GM10248 (cell line): ENCODE results near the gene FGF18.

Experiments used
- CTCF ChIA-PET: fragments of 300-600 bp; sonication (Branson Sonifier 250); formaldehyde crosslinking; extraction: SDS; loops from one replicate; lab custom pipeline; 2021; ENCODE audit warnings: antibody characterized with exemption; lab: Yijun Ruan, JAX
- POLR2A ChIA-PET: fragments of 350-650 bp; sonication (Branson Sonifier 250); formaldehyde crosslinking; extraction: SDS; loops from one replicate; lab custom pipeline; 2020; ENCODE audit warnings: antibody characterized with exemption; lab: Yijun Ruan, JAX
- DNase-seq: peaks from one replicate; pipeline ENCODE4 v3.0.0; 2012; ENCODE audit errors: extremely low spot score
- CTCF ChIP-seq: IDR thresholded peaks from 2 replicates; pipeline ENCODE4 v1.5.1; 2012; ENCODE audit warnings: mild to moderate bottlenecking, low read depth; ENCODE audit errors: extremely low read depth, missing control alignments, control extremely low read depth

FGF18 gene

GRCh38 chr5:171449426-171449825 lies 30.0 kb downstream of the FGF18 start:
- CTCF ChIA-PET: no interaction called here
- POLR2A ChIA-PET: no interaction called here
- DNase-seq: no peak
- no peak for TF ChIP-seq CTCF

DNA sequence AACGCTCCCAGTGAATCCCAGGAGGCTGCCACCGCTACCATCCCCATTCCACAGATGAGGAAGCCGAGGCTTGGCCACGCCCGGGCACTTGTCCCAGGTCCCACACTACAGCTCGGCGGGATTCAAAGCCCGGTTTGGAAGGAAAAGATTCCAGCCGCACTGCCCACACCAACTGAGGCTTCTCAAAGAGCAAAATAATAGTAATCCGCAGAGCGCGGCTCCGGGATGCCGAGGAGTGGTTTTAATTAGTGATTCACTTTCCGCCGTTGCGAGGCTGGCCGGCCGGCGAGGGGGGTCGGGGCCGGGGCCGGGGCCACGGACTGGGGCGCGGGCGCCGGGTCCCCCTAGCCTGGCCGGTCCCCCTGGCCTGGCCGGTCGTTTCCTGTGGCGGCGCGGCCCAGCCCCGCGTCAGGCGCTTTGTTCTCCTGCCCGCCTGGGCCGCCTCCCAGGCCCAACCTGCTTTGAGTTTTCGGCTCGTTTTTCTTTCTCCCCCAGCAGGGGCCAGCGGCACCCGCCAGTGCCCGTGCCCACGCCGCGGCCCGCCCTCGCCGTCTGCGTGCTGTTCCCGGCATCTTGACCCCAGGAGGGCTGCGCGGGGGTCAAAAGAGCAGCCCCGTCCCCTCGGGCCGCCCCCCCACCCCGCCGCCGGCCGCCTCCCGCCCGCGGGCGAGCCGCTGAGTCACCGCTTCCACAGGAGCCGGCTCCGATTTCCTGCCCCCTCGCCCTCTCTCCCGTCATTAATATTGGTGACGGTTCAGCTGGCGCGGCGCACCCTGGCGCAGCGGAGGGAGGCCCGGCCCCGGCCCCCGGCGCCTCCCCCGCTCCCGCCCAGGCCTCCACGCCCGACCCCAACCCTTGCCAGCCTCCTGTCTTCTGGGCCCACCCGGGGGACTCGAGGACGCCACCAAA lies 31.2 kb downstream of the FGF18 start:
- ChIA-PET CTCF (no interaction called here), POLR2A (no interaction called here)
- DNase-seq: no peak
- no peak for TF ChIP-seq CTCF

DNA sequence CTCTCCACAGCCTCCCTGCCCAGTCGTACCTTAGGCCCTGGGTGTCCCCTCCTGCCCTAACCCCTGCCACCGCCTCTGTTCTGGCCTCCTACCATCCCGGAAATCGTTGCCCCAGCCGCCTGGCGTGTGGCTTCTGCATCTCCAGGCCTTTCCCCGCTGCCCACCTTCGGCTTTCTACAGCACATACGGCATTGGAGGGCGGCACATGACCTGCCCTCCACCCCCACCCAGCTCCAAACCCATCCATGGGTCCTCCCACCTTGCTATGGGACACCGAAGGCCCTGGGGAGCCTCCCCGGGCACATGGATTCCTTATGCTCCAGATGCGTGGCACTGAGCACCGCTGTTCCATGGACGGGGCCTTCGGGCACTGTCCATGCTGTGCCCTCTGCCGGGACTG lies 32.0 kb downstream of the FGF18 start:
- DNase-seq: no peak
- no peak for TF ChIP-seq CTCF
- ChIA-PET POLR2A (no interaction called here), CTCF (no interaction called here)

GRCh38 chr5:171453056-171453725 lies 33.7 kb downstream of the FGF18 start:
- ChIA-PET POLR2A (interaction anchor here (1.4 kb wide), 1 partner anchor 65 kb away, joined by 3 read pairs; the partner anchor contains the start of gene NPM1), CTCF (interaction anchor here (1.0 to 1.9 kb wide), 2 partner anchors 10 kb away, joined by 3 to 6 read pairs; no protein-coding TSS in a partner anchor)
- TF ChIP-seq CTCF: no peak
- DNase-seq: no peak

- TF ChIP-seq CTCF: no peak
- no peak for DNase-seq
- POLR2A ChIA-PET: interaction anchor here (1.4 kb wide), 1 partner anchor 66 kb away, joined by 3 read pairs; the partner anchor contains the start of gene NPM1
- CTCF ChIA-PET: interaction anchor here (1.0 to 1.9 kb wide), 2 partner anchors 10 kb away, joined by 3 to 6 read pairs; no protein-coding TSS in a partner anchor
Measured at GRCh38 chr5:171453988-171454387, 34.5 kb downstream of the FGF18 start.

DNA sequence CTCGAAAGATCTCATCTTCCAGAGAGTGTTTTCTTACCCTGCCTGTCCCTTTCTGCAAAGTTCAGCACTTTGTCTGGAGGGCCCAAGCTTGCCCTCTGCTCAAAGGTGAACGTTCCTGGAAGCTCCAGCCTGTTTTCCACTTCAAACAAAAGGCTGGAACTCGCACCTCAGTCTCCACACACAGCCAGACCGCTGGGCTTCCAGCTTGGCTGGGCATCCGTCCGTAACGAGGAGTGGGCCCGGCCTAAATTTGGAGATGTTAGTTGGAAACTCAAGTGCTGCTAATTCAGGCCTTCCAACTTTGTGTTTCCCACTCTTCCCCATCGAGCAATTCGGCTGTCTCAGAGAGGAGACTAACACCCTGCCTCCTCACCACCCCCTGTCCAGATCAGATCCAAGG lies 35.1 kb downstream of the FGF18 start:
- DNase-seq: no peak
- TF ChIP-seq CTCF: no peak
- POLR2A ChIA-PET: no interaction called here
- CTCF ChIA-PET: no interaction called here
